Muscle layer of colon (tissue), 2 donors: ENCODE measurements around the gene ACSS1.

ENCODE experiments used
- H3K27ac ChIP-seq: one replicate; pipeline ENCODE4 v1.7.0; 2013; ENCODE audit warnings: low read depth, mild to moderate bottlenecking, low read length, moderate library complexity
- H3K27me3 ChIP-seq, 2 donors: one replicate each; pipeline ENCODE4 v1.7.0; 2013; ENCODE audit warnings: low read length in 2 of 2, mild to moderate bottlenecking in 2 of 2; ENCODE audit not compliant: insufficient read depth in 2 of 2, control insufficient read depth in 1 of 2
- H3K36me3 ChIP-seq: one replicate; pipeline ENCODE4 v1.7.0; 2013; ENCODE audit warnings: mild to moderate bottlenecking, low read length; ENCODE audit not compliant: insufficient read depth
- H3K4me1 ChIP-seq: one replicate; pipeline ENCODE4 v1.7.0; 2013; ENCODE audit warnings: mild to moderate bottlenecking, low read length; ENCODE audit not compliant: insufficient read depth
- H3K4me3 ChIP-seq, 2 donors: one replicate each; pipeline ENCODE4 v1.7.0; 2013; ENCODE audit warnings: low read length in 2 of 2, low read depth in 1 of 2, mild to moderate bottlenecking in 1 of 2, moderate library complexity in 1 of 2
- H3K9ac ChIP-seq: one replicate; pipeline ENCODE4 v1.7.0; 2013; ENCODE audit warnings: low read length
- H3K9me3 ChIP-seq: one replicate; pipeline ENCODE4 v1.7.0; 2013; ENCODE audit warnings: mild to moderate bottlenecking, low read length
- donor health status: abdominal sarcoma.
- donor health status: Adenocarcinoma of cecum.

The ACSS1 gene

DNA sequence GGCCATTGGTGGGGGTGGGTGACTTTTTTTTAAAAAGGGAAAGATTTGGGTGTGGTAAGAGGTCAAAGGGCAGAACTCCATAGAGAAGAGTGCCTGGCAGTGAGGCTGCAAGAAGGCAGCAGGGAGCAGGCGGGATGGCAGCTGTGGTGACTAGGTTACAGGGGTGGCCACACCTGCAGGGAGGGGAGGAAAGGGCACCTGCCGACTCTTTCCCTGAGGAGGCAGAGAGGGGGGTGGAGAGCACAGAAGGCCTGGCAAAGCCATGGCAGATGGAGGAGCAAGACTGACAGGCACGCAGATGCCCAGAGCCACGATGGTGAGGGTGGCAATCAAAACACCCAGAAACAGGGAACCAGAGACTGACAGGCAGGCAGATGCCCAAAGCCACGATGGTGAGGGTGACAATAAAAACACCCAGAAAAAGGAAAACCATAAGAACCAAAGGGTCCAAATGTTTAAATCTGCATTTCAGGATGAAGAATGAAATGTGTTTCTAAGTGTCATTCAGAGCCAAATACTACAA is 89.6 kb downstream of the ACSS1 start:
- H3K9me3 ChIP-seq, result no peaks in the 10 kb centered on the region
- H3K4me3 ChIP-seq, result no peak overlapping the region

DNA sequence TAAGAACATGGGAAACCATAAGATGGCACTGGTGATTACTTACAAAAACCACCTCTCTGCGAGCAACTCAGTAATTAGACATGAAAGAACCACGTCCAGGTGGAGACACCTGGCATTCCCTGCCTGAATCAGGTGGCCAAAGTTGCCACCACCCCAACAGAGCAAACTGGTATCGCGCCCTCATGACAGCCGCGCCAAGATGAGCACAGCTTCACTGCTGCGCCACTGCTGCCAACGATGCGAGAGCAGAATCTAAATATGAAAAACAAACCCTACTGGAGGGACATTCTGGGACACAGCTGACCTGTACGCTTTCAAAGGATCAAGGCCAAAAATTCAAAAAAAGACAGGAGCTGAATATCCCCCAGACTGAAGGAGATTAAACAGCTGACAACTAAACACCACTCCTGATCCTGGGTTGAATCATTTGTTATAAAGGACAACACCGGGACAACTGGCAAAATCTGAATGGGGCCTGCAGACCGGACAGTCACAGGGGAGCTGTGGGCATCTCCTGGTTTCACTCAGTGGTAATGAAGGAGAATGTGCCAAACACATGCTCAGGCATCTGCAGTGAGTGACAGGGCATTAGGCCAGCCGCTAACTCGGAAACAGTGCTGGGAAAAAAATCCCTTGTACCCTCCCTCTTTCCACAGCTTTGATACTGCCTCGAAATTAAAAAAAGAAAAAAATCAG is 91.5 kb downstream of the ACSS1 start:
- Histone ChIP-seq H3K9me3 (no peaks in the 10 kb centered on the region), H3K27ac (no peak overlapping the region), H3K4me1 (no peaks in the 10 kb centered on the region), H3K27me3 (no peaks in the 10 kb centered on the region), H3K36me3 (peaks cover 70% of the 10 kb centered on the region), H3K4me3 (no peak overlapping the region), H3K9ac (no peak overlapping the region)

More for the DNA sequence above, 89.6 kb downstream of the ACSS1 start:
- Histone ChIP-seq H3K27me3 (no peaks in the 10 kb centered on the region), H3K9ac (no peak overlapping the region), H3K27ac (no peak overlapping the region), H3K4me1 (no peaks in the 10 kb centered on the region), H3K36me3 (peaks cover 73% of the 10 kb centered on the region)

DNA sequence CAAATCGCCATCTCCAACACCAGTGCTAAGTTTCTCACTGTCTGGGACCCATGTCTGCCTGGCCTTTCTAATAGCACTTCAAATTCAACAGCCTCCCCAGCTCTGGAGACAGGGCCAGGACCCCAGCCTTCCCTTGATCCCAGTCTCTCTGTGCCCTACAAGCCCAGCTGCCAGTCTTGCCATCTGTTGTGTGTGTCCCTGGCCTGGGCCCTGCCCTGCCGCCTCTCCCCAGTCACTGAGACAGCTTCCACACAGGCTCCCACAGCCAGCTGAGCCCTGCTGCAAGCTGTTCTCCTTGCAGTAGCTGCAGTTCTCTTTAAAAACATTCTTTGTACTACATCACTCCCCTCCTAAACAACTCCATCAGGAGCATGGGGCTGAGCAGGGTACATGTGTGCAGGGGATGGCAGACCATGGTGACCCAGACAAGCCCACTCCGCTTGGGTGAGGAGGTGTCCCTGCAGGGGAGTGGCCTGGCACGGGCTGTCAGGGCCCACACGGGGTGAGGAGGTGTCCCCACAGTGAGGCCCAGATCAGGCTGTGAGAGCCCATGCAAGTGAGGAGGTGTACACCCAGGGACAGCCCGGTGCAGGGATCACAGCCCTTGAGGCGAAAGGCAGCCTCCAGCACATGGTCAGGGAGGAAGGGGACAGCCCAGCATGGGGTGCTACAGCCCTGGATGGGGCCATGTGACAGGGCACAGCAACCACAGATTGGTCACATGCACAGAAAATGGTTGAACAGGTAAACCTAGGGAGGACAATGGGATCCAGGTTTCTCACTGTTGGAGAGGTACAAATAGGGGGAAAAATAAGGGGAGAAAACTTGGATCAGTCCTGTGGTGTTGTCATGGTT is 92.6 kb downstream of the ACSS1 start:
- H3K27ac ChIP-seq, result no peak overlapping the region

DNA sequence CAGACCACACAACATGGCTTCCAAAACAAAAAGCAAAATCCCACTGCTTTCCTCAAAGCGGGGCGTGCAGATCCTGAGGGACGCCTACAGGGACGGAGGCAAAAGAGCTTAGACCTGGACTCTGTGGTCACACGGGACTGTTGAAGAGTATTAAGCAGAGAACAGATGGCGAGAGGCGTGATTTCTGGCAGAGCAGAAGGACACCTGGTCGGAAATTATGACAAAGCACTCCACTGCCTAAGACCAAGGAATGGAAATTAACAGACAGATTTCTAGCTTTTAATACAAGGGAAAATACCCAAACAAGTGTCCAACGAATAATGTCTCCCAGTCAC is 93.5 kb downstream of the ACSS1 start:
- H3K9me3 ChIP-seq, result no peaks in the 10 kb centered on the region
- H3K36me3 ChIP-seq, result peaks cover 63% of the 10 kb centered on the region
- H3K9ac ChIP-seq, result no peak overlapping the region
- H3K27ac ChIP-seq, result no peak overlapping the region
- H3K4me3 ChIP-seq, result no peak overlapping the region
- no peaks in the 10 kb centered on the region for H3K4me1 ChIP-seq
- no peaks in the 10 kb centered on the region for H3K27me3 ChIP-seq

More for the DNA sequence above, 92.6 kb downstream of the ACSS1 start:
- Histone ChIP-seq H3K36me3 (peaks cover 70% of the 10 kb centered on the region), H3K9me3 (no peaks in the 10 kb centered on the region), H3K4me1 (no peaks in the 10 kb centered on the region), H3K4me3 (no peak overlapping the region), H3K9ac (no peak overlapping the region), H3K27me3 (no peaks in the 10 kb centered on the region)

DNA sequence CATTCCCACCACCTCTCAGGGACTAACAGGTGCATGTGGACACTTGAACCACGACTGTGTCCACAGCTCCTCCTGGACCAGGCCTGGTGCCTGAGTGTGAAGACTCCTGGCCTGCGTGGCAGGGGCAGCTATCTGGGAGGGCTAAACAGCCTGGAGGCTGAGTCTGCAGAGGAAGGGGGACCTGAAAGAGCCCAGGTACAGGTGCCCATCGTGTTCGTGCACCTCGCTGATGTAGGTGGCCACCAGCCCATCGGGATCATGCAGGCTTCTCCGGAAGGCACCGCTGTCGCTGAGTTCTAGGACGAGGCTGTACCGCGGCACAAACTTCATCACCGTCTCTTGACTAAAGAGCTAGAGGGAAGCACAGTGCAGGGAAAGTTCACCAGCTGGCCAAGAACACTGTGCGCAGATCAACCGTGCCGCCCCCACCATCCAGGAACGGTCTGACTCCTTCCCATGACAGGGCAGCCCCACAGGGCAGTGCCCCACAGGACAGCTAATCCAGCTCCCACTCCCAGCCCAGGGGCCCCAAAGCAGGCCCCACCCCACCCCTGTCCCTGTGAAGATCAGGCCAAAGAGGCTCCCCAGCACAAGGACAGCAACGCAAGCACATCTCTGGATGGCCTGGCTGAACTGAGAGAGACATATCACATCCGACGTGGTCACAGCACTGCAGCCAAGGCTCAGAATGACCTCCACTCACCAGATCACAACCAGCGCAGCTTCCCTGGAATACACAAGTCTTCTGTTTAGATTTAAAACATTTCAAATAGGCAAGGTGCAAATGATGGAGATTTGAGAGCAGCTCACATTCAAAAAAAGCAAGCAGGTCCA is 94.0 kb downstream of the ACSS1 start:
- Histone ChIP-seq H3K4me1 (no peaks in the 10 kb centered on the region), H3K27me3 (no peaks in the 10 kb centered on the region), H3K36me3 (peaks cover 58% of the 10 kb centered on the region), H3K27ac (no peak overlapping the region), H3K9me3 (no peaks in the 10 kb centered on the region), H3K9ac (no peak overlapping the region), H3K4me3 (no peak overlapping the region)

DNA sequence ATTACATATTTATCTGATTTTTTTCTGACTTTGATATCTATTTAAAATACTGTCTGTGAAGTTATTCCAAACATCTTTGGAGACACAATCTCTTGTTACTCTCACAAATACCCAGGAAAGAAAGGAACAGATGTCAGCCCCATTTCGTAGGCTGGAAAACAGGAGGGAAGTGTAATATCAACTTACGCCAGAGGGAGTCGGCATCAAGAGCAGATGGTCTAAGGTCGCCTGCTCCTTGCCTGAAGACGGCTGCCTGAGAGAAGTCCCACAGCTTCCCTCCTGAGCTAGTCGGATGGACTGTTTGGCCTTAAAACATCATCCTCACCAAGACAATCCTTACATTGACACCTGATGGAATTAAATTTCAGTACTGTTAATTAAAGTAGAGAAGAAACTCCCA is 95.4 kb downstream of the ACSS1 start:
- Histone ChIP-seq H3K4me3 (no peak overlapping the region), H3K4me1 (no peaks in the 10 kb centered on the region), H3K27me3 (no peaks in the 10 kb centered on the region), H3K9me3 (no peaks in the 10 kb centered on the region), H3K9ac (no peak overlapping the region), H3K36me3 (peaks cover 44% of the 10 kb centered on the region), H3K27ac (no peak overlapping the region)

DNA sequence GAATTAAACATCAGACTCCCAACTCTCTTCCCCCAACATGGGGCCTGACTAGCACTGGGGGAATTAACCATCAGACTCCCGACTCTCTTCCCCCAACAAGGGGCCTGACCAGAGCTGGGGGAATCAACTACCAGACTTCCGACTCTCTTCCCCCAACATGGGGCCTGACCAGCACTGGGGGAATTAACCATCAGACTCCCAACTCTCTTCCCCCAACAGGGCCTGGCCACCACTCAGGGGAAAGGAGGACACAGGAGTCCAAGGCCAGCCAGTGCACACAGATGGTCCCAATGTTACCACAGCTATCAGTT is 95.8 kb downstream of the ACSS1 start:
- no peaks in the 10 kb centered on the region for H3K9me3 ChIP-seq
- no peak overlapping the region for H3K9ac ChIP-seq
- H3K36me3 ChIP-seq, result peaks cover 41% of the 10 kb centered on the region
- H3K27ac ChIP-seq, result no peak overlapping the region
- H3K27me3 ChIP-seq, result no peaks in the 10 kb centered on the region
- no peaks in the 10 kb centered on the region for H3K4me1 ChIP-seq
- no peak overlapping the region for H3K4me3 ChIP-seq

DNA sequence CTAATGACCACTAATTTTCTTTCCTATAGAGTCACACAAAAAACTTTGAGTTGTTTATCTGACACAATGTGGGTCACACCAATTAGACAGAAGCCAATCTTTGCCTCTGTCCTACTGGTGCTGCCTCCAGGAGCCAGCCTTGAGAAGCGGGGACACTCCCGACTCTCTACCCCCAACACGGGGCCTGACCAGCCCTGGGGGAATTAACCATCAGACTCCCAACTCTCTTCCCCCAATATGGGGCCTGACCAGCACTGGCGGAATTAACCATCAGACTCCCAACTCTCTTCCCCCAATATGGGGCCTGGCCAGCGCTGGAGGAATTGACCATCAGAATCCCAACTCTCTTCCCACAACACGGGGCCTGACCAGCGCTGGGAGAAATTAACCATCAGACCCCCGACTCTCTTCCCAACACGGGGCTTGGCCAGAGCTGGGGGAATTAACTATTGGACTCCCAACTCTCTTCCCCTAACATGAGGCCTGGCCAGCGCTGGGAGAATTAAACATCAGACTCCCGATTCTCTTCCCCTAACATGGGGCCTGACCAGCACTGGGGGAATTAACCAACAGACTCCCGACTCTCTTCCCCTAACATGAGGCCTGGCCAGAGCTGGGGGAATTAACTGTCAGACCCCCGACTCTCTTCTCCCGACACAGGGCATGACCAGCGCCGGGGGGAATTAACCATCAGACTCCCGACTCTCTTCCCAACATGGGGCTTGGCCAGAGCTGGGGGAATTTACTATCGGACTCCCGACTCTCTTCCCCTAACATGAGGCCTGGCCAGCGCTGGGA is 96.4 kb downstream of the ACSS1 start:
- H3K27ac ChIP-seq, result no peak overlapping the region
- no peak overlapping the region for H3K4me3 ChIP-seq
- no peak overlapping the region for H3K9ac ChIP-seq
- peaks cover 41% of the 10 kb centered on the region for H3K36me3 ChIP-seq
- H3K4me1 ChIP-seq, result no peaks in the 10 kb centered on the region
- H3K27me3 ChIP-seq, result no peaks in the 10 kb centered on the region
- H3K9me3 ChIP-seq, result no peaks in the 10 kb centered on the region

DNA sequence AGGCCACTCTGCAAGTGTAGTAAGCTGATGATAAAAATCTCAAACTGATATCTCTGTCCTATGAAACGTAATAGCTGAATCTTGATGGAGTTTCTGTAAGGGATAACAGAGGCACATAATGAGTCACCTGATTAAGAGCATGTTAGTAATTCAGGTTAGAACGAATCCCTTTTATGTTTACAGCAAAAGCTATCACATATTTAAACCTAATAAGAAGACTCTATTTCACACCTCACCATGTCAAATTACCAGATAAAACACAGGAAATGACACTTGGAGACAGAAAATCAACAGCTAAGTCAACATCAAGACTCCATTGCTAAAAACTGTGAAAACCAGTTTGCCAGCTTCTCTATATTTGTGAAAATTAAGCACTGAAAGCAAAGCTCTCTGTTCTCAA is 97.1 kb downstream of the ACSS1 start:
- Histone ChIP-seq H3K36me3 (peaks cover 39% of the 10 kb centered on the region), H3K27me3 (no peaks in the 10 kb centered on the region), H3K9me3 (no peaks in the 10 kb centered on the region), H3K4me3 (no peak overlapping the region), H3K27ac (no peak overlapping the region), H3K9ac (no peak overlapping the region), H3K4me1 (no peaks in the 10 kb centered on the region)

DNA sequence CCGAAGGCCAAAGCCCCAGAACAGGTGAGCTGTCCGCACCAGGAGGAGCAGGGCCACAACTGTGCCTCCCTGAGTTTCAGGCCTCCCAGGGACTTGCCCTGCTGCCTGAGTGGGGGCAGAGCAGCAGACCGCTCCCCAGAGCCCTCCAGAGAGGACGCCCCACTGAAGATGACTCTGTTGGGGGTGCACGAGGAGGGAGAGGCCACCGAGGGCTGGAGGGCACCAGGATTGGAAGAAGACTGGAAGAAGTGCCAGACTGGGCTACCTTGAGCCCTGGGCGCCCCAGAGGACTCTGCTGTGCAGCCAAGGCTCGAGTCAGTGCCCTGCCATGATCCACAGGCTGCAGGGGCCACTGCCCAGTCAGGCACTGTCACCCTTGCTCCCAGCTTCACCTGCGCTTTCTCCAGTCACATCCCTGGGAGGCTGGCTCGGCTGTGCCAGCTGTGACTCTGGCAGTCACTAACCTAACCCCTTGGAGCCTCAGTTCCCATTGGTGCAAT is 97.6 kb downstream of the ACSS1 start:
- Histone ChIP-seq H3K9me3 (no peaks in the 10 kb centered on the region), H3K27me3 (no peaks in the 10 kb centered on the region), H3K4me1 (no peaks in the 10 kb centered on the region), H3K4me3 (no peak overlapping the region), H3K27ac (no peak overlapping the region), H3K36me3 (peaks cover 33% of the 10 kb centered on the region), H3K9ac (no peak overlapping the region)
